CD14-positive monocyte (primary cell): ENCODE data around the gene FAIM2. TPM values are rescaled to one million over a fixed set of nuclear protein-coding genes. Genes with fewer than 3 reads are reported as not detected.

Experiments
- DNase-seq, 3 donors: peaks; one replicate each; pipeline ENCODE4 v3.0.0-alpha.2; 2011 to 2022
- H2AFZ ChIP-seq: 2 replicates; pipeline ENCODE4 v1.6.0; 2012; ENCODE audit warnings: mild to moderate bottlenecking, low read depth, low read length, inconsistent platforms; ENCODE audit not compliant: insufficient read depth, poor library complexity, severe bottlenecking
- H3K27ac ChIP-seq, 2 donors: 1 replicate in 1 of 2; 2 replicates in 1 of 2; pipeline ENCODE4 v1.5.1; 2012 to 2013; ENCODE audit warnings: low read length in 2 of 2, control low read depth in 1 of 2, inconsistent platforms in 1 of 2, low read depth in 1 of 2, mild to moderate bottlenecking in 1 of 2
- H3K27me3 ChIP-seq, 2 donors: one replicate each; pipeline versions ENCODE4 v1.6.0 to v1.6.1; 2011 to 2013; ENCODE audit warnings: low read length in 2 of 2; ENCODE audit not compliant: control insufficient read depth in 2 of 2, insufficient read depth in 2 of 2
- H3K36me3 ChIP-seq, 2 donors: replicated peaks in 1 of 2; 1 replicate in 1 of 2; 2 replicates in 1 of 2; pipeline versions ENCODE4 v1.5.1 to v1.6.1; 2012 to 2013; ENCODE audit warnings: low read length in 2 of 2, control low read depth in 1 of 2, inconsistent platforms in 1 of 2, mild to moderate bottlenecking in 1 of 2; ENCODE audit not compliant: insufficient read depth in 2 of 2, control insufficient read depth in 1 of 2
- H3K4me1 ChIP-seq, 2 donors: 1 replicate in 1 of 2; 2 replicates in 1 of 2; pipeline versions ENCODE4 v1.5.1 to v1.6.1; 2012 to 2013; ENCODE audit warnings: low read length in 2 of 2, control low read depth in 1 of 2, inconsistent platforms in 1 of 2, mild to moderate bottlenecking in 1 of 2, moderate library complexity in 1 of 2; ENCODE audit not compliant: insufficient read depth in 2 of 2, control insufficient read depth in 1 of 2
- H3K4me2 ChIP-seq: replicated peaks from 2 replicates; pipeline ENCODE3; 2012; ENCODE audit warnings: low read length, moderate library complexity, mild to moderate bottlenecking; ENCODE audit not compliant: poor library complexity, severe bottlenecking; ENCODE audit errors: extremely low read depth
- H3K4me3 ChIP-seq, 3 experiments: fragments of 200-600 bp in 1 of 3; sonication (generic) in 1 of 3; replicated peaks in 1 of 3; 1 replicate in 2 of 3; 2 replicates in 1 of 3; pipeline ENCODE4 v1.5.1; 2011 to 2013; ENCODE audit warnings: low read length in 3 of 3, mild to moderate bottlenecking in 3 of 3, control low read depth in 2 of 3, low read depth in 2 of 3, inconsistent platforms in 1 of 3, moderate library complexity in 1 of 3
- H3K79me2 ChIP-seq: 2 replicates; pipeline ENCODE4 v1.6.0; 2012; ENCODE audit warnings: mild to moderate bottlenecking, control low read depth, inconsistent platforms, low read length, moderate library complexity; ENCODE audit not compliant: insufficient read depth
- H3K9ac ChIP-seq: 2 replicates; pipeline ENCODE4 v1.6.0; 2017; ENCODE audit warnings: low read length, mild to moderate bottlenecking; ENCODE audit not compliant: insufficient read depth, poor library complexity, severe bottlenecking
- H3K9me3 ChIP-seq, 2 donors: replicated peaks in 1 of 2; 1 replicate in 1 of 2; 2 replicates in 1 of 2; pipeline versions ENCODE4 v1.5.1 to v1.6.1; 2012 to 2013; ENCODE audit warnings: low read length in 2 of 2, control low read depth in 1 of 2; ENCODE audit not compliant: control insufficient read depth in 1 of 2, insufficient read depth in 1 of 2
- H4K20me1 ChIP-seq: 2 replicates; pipeline ENCODE4 v1.6.0; 2012; ENCODE audit warnings: mild to moderate bottlenecking, low read length, control low read depth, moderate library complexity; ENCODE audit not compliant: insufficient read depth
- H3K27ac Mint-ChIP-seq, 7 donors: one replicate each; pipeline ENCODE4 v1.8.0; 2020; ENCODE audit warnings: mild to moderate bottlenecking in 7 of 7, mixed read lengths in 7 of 7, moderate library complexity in 6 of 7, inconsistent platforms in 2 of 7
- H3K27me3 Mint-ChIP-seq, 3 donors: one replicate each; pipeline ENCODE4 v1.8.0; 2021 to 2022; ENCODE audit warnings: low read depth in 3 of 3, mild to moderate bottlenecking in 3 of 3, mixed read lengths in 3 of 3, moderate library complexity in 3 of 3, inconsistent platforms in 1 of 3
- H3K36me3 Mint-ChIP-seq, 2 donors: one replicate each; pipeline ENCODE4 v1.8.0; 2020; ENCODE audit warnings: mixed read lengths in 2 of 2, inconsistent platforms in 1 of 2, mild to moderate bottlenecking in 1 of 2
- H3K4me1 Mint-ChIP-seq: one replicate; pipeline ENCODE4 v1.8.0; 2020; ENCODE audit warnings: mild to moderate bottlenecking, mixed read lengths
- H3K4me3 Mint-ChIP-seq, 2 donors: one replicate each; pipeline ENCODE4 v1.8.0; 2020; ENCODE audit warnings: mild to moderate bottlenecking in 2 of 2, mixed read lengths in 2 of 2, moderate library complexity in 1 of 2
- H3K9me3 Mint-ChIP-seq, 7 donors: one replicate each; pipeline ENCODE4 v1.8.0; 2020 to 2022; ENCODE audit warnings: mixed read lengths in 7 of 7, mild to moderate bottlenecking in 6 of 7, moderate library complexity in 6 of 7, inconsistent platforms in 2 of 7
- CTCF ChIP-seq: fragments of 200-600 bp; IDR thresholded peaks from one replicate; pipeline ENCODE4 v1.8.0; 2022; ENCODE audit warnings: antibody characterized with exemption, mild to moderate bottlenecking
- WGBS: methylation state at CpG from one replicate; pipeline ENCODE4 v1.1.5; 2013; ENCODE audit warnings: missing lambda C conversion rate; ENCODE audit not compliant: insufficient coverage; 5-methylcytosine and 5-hydroxymethylcytosine counted together
- intact Hi-C, 2 donors: fragments of 100-400 bp; cut with micrococcal nuclease; formaldehyde crosslinking; loops; one replicate each; pipeline versions ENCODE4 v1.15.0 to v1.15.1; 2023
- polyA plus RNA-seq, 3 donors: library from polyadenylated mRNA; depleted of rRNA in 1 of 3; unstranded in 2 of 3; stranded (reverse) in 1 of 3; fragments of 300-500 nt in 2 of 3; fragments of >200 nt in 1 of 3; fragmentation: Illumina TruSeq in 2 of 3; gene quantifications; 1 replicate in 2 of 3; 2 replicates in 1 of 3; pipeline ENCODE4 v1.2.3, GENCODE V29; 2012 to 2021

FAIM2 gene
- polyA plus RNA-seq, 3 donors: not detected

DNA sequence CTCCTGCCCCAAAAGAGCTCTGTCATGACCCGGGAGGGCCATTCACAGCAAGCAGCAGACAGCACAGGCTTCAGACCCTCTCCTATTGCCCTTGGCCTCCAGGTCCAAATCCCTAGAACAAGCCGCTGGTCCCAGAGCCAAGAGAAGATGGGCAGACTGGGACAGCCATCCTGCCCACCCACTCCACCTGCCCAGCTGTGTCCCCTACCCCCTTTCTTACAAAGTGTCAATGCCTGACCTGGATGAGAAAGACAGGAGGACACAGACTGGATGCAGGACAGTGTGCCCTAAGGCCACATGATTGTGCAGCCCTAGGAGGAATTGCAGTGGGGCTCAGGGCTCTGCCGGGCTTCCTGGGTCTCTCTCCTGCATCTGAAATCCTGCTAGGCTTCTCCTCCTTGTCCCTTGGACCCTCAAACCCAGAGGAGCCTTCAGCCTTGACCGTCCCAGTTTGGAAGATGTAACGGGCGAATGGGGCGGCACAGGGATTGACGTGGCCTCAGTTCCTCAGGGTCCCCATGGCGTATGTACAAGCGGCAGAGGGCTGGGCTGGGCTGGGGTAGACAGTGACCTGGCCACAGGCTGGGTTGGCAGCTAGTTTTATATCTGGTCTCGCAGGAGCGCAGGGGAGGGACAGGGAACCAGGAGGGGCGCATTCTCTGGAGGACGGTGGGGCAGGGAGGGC lies 33.7 kb downstream of the FAIM2 start:
- TF ChIP-seq CTCF: no peak
- no peak overlapping the region for H3K4me3 ChIP-seq
- 88% methylated on average over 14 of the region's 14 CpGs for WGBS
- no peak overlapping the region for H3K4me2 ChIP-seq
- no peaks in the 10 kb centered on the region for H3K4me1 ChIP-seq
- Mint-ChIP-seq H3K4me1 (no peaks in the 10 kb centered on the region), H3K9me3 (peaks cover 0 to 3% (median 0%) of the 10 kb centered on the region in 7 donors), H3K27me3 (peaks cover 8 to 24% (median 23%) of the 10 kb centered on the region in 3 donors), H3K4me3 (no peak overlapping the region), H3K27ac (peak overlapping the region in 1 of 7 donors; percentile 32), H3K36me3 (no peaks in the 10 kb centered on the region)
- intact Hi-C loops: no loop called here
- no peak overlapping the region for H2AFZ ChIP-seq
- H3K9me3 ChIP-seq: no peaks in the 10 kb centered on the region
- H3K79me2 ChIP-seq: no peaks in the 10 kb centered on the region
- DNase-seq: no peak
- H3K27ac ChIP-seq: no peak overlapping the region
- no peak overlapping the region for H3K9ac ChIP-seq
- H4K20me1 ChIP-seq: no peaks in the 10 kb centered on the region
- no peaks in the 10 kb centered on the region for H3K36me3 ChIP-seq
- no peaks in the 10 kb centered on the region for H3K27me3 ChIP-seq

GRCh38 chr12:49868952-49869815 lies 34.5 kb downstream of the FAIM2 start:
- H2AFZ ChIP-seq: no peak overlapping the region
- H4K20me1 ChIP-seq: no peaks in the 10 kb centered on the region
- H3K4me1 Mint-ChIP-seq: no peaks in the 10 kb centered on the region
- H3K79me2 ChIP-seq: no peaks in the 10 kb centered on the region
- H3K36me3 Mint-ChIP-seq: no peaks in the 10 kb centered on the region
- H3K9me3 Mint-ChIP-seq: peaks cover 0 to 3% (median 0%) of the 10 kb centered on the region in 7 donors
- no peak overlapping the region for H3K4me3 ChIP-seq
- no peaks in the 10 kb centered on the region for H3K4me1 ChIP-seq
- DNase-seq: no peak
- no peak overlapping the region for H3K9ac ChIP-seq
- no peak overlapping the region for H3K27ac ChIP-seq
- no peak for TF ChIP-seq CTCF
- H3K4me2 ChIP-seq: no peak overlapping the region
- no peak overlapping the region for H3K4me3 Mint-ChIP-seq
- H3K27me3 ChIP-seq: no peaks in the 10 kb centered on the region
- H3K27ac Mint-ChIP-seq: peak overlapping the region in 1 of 7 donors; percentile 13
- no peaks in the 10 kb centered on the region for H3K36me3 ChIP-seq
- peaks cover 9 to 29% (median 22%) of the 10 kb centered on the region in 3 donors for H3K27me3 Mint-ChIP-seq
- WGBS: 30% methylated on average over 7 of the region's 16 CpGs
- intact Hi-C loops: no loop called here
- no peaks in the 10 kb centered on the region for H3K9me3 ChIP-seq
